UCSD-AML1 (cell line): ENCODE data around the gene TCERG1.

Source experiments
- DNase-seq: peaks from one replicate; lab custom pipeline; 2025; ENCODE audit not compliant: unreplicated experiment; lab: John Stamatoyannopoulos, UW

Gene TCERG1

DNA sequence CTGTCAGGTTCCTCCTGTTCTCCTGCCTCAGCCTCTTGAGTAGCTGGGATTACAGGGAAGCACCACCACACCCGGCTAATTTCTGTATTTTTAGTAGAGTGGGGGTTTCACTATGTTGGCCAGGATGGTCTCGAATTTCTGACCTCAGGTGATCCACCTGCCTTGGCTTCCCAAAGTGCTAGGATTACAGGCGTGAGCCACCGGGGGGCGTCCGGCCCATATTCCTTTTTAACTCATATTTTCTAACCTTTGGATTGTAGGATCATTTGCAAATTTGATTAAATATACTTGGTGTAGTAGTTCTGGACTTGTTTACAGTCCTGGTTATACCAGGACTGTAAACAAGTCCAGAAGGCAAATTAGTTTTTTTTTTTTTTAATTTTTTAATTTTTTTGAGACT, 4.3 kb downstream of the TCERG1 start:
- DNase-seq: no peak

DNA sequence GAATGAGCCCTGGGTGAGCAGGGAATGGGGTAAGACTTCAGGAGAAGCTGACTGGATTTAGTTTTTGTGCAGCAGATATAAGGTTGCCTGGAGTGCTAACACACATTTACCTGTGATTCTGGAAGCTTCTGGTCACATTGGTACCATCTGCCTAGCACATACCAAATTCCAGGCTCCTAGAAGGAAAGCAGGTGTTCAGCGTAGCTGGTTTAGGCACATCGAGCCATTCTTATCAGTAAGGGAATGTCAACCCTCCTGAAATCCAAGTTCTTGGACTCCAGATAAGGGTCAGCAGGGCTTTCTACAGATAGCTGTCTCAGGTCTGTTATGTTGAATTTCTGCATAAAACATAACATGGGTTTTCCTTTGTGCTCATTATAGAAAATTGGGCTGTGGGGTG, 10.3 kb downstream of the TCERG1 start:
- DNase-seq: no peak

DNA sequence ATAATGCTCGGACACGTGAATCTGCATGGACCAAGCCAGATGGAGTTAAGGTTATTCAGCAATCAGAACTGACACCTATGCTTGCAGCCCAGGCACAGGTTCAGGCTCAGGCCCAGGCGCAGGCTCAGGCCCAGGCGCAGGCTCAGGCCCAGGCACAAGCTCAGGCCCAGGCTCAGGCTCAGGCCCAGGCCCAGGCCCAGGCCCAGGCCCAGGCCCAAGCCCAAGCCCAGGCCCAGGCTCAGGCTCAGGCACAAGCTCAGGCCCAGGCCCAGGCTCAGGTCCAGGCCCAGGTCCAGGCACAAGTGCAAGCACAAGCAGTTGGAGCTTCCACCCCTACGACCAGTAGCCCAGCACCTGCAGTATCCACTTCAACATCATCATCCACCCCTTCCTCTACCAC, 11.8 kb downstream of the TCERG1 start:
- no peak for DNase-seq

DNA sequence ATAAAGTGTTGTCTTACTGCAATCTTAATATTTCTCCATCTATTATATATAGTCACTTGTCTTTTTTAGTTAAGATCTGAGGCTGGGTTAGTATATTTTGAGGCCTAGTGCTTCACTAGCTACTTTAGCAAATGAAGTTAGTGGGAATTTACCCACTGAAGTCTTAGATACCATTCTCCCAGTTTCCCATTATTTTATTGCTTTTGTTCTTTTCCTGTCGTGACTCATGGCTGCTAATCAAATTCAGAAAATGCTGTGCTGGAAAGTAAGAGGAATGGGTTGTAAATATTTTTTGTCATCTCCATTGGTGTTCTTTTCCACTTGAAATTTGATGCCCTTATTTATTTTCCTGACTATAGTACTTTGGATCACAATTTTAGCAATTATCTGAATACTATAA, 14.2 kb downstream of the TCERG1 start:
- no peak for DNase-seq

DNA sequence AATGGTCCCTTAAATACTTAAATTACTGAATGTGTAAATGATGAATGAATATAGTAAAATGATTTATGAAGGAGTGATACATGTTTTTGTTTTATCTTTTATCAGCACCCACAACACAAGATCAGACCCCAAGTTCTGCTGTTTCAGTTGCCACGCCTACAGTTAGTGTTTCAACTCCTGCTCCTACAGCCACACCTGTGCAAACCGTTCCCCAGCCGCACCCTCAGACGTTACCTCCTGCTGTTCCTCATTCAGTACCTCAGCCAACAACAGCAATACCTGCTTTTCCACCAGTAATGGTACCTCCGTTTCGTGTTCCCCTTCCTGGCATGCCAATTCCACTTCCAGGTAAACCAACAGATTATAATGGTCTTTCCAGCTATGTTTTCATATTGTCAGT, 16.3 kb downstream of the TCERG1 start:
- DNase-seq: no peak

DNA sequence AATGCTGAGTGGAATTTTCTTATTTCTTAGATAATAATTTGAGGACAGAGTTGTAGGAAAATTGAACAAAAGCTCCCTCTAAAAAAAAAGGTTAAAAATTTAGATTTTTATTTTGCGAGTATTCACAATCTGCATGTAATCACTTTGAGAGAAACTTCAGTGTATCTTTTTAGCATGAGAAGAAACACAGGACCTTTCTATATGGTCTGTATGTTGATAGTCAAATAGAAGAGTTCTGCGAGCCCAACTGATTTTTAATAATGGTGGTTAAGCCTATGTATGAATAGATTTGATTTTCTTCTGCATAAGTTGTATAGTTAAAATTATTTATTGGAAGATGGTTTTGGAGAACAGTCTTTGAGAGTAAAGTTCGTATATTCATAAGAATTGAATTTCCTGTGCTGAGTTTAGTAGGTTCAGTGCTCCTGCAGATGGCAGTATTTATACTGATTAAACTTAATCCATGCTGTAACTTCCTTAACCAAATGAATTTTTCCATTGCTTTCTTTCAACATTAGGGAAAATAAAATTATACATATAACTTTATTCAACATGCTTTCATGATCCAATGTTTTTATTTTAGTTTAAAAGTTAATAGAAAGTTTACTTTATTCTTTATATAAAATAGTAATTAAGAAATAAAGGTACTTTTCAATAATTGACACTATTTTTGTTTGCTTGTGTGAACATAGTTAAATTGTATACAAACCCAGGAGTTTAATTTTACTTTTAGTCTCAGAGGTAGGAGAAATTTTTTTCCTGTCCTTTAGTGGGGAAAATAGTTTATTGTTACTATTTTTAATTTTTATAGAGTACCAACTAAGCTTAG, 19.6 kb downstream of the TCERG1 start:
- DNase-seq: no peak

DNA sequence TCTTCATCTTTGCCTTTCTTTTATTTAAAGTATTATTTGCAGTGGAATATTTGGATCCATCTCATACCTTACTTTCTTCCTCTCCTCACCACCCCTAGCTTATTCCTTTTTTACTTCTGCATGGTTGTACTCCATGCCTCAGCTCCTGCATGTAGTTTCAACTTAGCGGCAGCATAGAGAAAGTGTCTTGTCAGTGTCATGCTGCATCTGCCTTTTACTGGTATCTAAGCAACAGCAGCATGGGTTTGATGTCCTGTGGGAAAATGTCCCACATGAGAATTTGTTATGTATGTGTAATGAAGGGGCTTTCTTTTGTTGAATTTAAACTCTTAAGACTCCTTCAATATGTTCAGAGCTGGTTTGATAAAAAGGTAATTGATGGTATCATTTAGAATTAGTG, 20.6 kb downstream of the TCERG1 start:
- no peak for DNase-seq

DNA sequence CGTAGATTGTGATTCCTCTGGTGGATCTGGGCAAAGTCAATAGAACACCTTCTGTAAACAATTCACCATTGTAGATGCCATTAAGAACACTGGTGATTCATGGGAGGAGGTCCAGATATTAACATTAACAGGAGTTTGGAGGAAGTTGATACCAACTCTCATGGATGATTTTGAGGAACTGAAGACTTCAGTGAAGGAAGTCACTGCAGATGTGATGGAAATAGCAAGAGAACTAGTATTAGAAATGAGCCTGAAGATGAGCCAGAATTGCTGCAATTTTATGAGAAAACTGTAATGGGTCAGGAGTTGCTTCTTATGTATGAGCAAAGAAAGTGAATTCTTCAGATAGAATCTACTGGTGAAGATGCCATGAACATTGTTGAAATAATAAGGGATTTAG, 26.9 kb downstream of the TCERG1 start:
- no peak for DNase-seq

DNA sequence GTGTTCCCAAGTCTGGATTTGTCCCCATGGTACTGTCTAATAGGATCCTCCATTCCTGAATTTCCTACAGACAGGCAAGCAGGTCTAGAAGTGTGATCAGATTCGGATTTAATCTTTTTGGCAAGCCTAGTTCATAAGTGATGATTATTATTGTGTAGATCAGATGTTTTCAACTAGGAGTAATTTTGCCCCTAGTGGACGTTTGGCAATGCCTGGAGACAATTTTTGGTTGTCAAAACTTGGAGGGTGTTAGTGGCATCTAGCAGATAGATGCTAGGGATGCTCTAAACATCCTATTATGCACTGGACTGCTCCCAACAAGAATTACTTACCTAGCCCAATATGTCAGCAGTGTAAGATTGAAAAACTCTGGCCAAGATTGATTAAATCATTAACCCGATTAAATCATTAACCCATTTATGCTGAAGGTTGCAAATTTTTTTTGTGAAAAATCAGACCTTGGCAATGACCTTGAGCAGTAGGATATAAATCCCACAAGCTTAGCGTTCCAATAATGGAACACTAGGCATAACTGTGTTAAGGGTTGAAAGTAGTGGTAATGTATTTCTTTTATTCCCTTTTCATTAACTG, 28.2 kb downstream of the TCERG1 start:
- DNase-seq: no peak

DNA sequence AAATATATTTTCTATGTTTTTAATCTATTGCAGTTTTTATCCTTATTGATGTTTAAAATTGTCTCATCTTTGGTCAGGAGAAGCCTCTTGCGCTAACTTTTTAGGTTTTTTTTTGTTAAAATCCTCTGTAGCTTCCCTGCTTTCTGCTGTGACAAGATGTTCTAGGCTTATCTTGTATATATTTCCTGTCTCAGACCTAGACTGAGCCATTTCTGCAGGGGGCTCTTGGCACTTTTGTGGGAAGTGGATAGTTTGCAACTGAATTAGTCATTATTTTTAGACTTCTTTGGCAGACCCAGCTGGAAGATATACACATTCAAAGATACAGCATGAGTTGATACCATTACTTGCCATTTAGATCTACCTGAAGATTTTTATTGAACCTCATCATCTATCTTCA, 28.8 kb downstream of the TCERG1 start:
- DNase-seq: no peak

DNA sequence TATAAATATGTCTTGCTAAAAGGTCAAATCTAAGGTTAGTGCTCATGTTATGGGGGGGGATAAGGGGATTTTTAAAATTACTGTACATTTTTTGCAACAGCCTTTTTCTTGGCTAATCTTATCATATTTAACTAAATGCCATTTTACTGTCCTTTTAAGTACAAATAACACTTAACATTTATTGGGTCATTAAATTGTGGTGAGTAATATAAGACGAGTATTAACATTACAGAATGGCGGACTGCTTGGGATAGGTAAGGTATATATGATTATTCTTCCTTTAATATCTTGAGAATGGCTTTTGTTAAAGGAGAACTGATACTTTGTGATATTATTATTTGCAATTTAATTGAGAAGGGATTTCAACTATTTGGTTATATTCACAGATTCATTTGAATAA, 35.6 kb downstream of the TCERG1 start:
- DNase-seq: no peak

DNA sequence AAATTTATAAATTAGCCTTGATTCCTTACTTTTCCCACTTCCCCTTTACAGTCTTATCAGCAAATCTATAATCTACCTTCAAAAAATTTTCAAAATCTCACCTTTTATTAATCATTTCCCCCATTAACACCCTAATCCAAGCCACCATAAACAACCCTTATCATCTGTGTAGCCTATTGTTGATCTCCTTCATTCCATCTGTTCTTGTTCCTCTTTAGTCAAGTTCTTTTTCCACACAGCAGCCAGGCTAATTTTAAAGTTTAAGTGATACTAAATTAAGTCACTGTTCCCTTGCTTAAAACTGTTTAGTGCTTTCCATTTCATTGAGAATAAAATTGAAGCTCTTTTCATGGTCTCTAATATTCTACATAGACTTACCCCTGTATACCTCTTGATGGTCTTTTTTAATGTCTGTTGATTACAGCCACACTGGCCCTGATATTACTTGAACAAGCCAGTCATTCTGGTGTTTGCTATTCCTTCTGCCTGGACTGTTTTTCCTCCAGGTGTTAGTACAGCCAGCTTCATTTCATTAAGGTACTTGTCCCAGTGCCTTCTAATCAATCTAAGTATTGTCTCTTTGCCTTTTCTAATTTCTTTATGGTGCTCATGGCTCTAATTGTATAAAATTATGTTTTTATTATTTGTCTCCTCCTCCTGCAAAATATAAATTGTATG, 37.7 kb downstream of the TCERG1 start:
- DNase-seq: no peak

DNA sequence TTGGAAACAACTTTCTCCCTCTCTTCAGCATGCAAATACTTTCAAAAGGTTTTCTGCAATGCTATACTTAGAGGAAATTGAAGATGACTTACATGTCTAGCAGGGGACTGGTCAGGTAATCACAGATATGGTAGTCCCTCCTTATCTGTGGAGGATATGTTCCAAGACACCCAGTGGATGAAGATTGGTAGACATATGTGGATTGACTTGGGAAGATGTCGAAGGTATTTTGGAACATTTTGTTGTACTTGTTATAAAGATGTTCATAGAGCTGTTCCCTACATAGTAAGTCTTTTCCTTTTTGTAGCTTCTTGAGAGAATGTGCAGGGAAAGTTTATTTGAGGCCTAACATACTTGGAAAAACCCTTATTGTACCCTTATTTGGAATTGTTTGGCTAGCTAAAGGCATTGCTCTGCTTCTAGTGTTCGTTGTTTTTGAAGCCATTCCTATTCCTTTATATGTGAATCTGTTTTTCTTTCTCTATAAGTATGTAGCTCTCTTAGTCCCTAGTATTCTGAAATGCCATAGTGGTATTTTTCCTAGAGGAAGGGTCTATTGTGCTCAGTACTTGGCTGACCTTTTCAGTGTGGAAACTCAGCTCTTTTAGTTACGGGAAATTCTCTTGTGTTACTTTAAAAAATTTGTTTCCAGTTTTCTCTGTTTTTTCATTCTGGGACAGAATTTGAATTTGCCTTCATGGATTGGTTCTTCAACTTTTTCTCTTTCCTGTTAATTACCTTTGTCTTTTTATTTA, 43.1 kb downstream of the TCERG1 start:
- DNase-seq: no peak

DNA sequence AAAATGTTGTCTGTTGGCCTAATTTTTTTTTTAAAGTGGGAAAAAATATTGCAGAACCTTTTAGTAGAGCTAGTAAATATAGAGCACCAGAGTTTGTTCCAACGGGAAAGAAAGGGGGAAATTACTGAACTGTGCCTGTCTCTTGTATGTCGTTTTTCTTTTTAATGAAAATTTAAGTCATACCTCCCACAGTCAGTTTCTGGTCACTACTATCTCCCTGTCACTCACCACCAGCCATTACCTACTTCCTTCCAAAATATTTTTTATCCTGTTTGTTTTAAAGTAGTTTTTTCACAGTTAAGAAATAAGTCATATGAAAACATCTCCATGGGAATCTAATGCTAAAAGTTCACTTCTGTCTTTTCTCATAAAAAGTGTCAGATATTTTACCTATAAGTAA, 47.5 kb downstream of the TCERG1 start:
- no peak for DNase-seq

DNA sequence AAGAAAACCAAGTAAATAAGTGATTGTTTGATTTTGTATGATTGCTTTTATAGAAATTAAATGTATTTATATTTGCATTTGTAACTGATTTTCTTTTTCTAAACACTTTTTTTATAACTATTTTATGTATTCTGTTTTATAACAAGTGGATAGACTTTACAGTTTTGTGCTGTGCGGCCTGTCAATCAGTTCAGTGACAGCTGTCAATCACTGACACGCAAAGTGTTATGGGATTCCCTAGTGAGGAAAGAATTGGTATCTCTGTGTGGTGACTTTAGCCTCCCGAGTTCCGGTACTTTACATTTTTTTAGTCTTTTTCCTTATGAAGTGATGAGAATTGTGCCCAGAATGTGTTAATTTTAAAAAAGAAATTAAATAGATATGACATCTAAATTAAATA, 52.5 kb downstream of the TCERG1 start:
- no peak for DNase-seq

DNA sequence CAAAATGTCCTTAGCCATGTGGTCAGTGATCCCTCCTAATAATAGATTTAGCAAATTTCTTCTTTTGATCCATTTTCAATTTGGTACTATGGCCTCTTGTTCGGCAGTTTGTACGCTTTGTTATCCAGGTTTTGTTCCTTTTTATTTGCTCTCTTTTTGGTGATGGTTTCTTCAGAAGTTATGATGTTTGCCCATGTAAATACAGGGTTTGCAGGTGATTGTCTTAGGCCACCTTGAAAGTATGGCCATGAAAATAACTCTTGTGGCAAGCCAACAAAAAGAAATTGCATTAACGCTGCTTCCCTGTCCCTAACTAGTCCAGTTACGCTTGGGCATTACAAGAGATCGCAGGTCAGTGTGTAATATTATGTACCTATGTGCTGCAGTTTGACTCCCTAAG, 60.3 kb downstream of the TCERG1 start:
- DNase-seq: no peak

DNA sequence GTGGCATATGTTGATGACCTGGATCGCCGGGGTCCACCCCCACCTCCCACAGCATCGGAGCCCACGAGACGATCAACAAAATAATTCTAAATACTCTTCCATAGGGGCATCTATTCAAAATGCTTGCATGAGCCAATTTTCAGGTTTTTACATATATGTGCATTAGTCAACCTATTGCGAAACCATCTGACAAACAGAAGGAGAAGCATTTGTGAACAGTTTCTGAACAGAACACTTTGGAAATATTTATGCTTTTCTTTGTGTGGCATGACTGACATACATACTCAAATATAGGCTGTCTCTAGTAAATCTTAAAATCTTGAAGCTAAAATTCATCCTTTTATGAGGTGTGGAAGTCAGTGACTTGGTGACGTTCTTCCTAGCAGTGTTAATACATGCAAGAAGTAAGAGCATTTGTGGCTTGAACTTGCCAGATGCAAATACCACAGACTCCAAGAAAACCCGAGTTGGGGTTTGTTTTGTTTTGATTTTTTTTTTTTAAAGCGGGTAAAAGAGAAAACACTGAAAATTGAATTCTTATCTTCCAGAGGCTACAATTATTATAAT, 63.5 kb downstream of the TCERG1 start:
- DNase-seq: no peak

DNA sequence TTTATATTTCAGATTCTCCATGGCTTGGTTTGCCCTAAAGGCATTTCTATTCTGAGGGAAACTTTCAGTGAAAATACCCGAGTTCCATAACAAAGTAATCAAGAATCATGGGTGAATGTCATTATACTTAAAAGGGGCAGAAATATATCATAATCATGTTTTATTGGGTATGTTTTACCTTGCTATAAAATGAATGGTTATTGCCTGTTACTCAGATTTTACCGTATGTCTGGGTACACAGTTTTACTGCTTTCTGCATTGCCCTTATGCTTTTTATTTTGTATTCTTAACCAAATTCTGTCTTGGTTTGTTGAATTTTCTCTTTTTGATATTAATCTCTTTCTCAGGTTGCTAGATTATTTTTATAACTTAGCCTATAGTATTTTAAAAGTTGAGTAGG, 66.3 kb downstream of the TCERG1 start:
- DNase-seq: no peak

DNA sequence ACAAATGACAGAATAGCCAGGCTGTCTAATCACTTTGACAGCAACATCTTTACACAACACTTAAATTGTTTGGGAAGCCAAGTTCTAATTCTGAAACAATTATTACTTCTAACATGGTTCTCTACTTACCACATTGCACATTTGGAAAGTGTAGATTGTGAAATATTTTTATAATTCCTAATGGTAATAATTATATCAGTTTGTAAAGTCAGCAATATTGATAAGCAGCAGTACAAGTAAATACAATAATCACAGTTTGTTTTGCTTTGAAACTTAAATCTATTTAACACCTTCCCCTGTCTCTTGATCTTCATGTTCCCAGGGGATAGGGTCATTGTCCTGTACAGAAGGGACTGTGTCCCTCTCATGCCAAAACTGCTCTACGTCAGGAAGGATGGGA, 67.4 kb downstream of the TCERG1 start:
- no peak for DNase-seq

DNA sequence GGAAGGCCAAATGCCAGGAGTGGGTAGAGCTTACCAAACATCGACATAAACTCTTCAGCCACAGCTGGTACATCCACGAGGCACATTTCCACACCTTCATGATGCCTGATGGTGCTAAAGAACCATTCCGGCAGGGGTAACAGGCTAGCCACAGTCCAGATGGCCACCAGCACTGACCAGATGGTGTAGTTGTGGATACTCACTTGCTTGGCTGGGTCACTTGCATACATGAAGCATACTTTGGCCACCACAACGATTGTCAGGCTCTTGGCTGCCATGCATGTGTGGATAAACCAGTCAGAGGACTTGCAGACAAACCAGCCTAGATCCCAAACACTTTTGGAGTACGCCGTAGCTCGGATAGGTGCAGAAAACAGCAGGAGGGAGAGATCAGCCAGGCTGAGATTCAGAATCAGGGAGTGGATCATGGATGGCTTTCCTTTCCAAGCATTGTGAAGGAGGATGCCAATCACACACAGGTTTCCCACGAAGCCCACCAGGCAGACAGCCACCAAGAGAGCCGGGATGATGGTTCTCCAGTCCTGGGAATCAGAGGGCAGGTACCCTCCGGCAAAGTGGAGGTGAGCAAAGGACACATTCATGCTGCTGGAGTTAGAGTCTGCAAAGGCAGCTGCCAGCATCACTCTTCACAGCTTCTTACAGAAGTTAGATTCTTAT, 68.5 kb downstream of the TCERG1 start:
- no peak for DNase-seq

DNA sequence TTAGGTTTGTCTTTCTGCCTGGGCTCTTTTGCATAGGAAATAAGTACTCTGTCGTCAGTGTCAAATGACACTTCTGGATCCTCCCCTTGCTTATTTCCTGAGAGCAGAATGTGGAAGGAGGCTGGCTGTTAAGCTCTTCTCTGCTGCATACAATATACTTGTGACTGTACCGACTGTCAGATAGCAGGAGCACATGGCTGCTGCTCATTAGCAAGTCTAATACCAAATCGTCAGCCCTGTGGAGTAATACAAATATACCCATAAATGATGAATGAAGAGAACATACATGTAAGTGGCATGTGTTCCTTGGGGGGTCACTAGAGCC, 69.0 kb downstream of the TCERG1 start, which contains the start of gene GPR151:
Gene GPR151 (minus strand): TSS at position 40 of the 325 bp plus-strand sequence. CDS start 77 bp downstream, outside the sequence.
- DNase-seq: no peak
